Activated T-helper 1 cell treated with anti-CD3 and anti-CD28 coated beads, Interleukin-12 subunit alpha, Interleukin-12 subunit beta, Interleukin-2, Interleukin-4 antibody, amounts not matched to agents 30 ng/mL and 10 ng/mL and 1 ng/mL, durations not matched to agents 14 hours and 24 hours and 36 hours (primary cell): Measurements from ENCODE around the gene CELF6. TPM values are rescaled to one million over a fixed set of nuclear protein-coding genes. Genes with fewer than 3 reads are reported as not detected.

Source experiments
- DNase-seq: peaks from one replicate; pipeline ENCODE4 v3.0.0; 2021; ENCODE audit warnings: low spot score
- H3K27ac Mint-ChIP-seq: one replicate; pipeline ENCODE4 v1.8.0; 2021; ENCODE audit warnings: mild to moderate bottlenecking, mixed read lengths
- H3K27me3 Mint-ChIP-seq: one replicate; pipeline ENCODE4 v1.8.0; 2022; ENCODE audit warnings: mild to moderate bottlenecking, moderate library complexity, mixed read lengths; ENCODE audit not compliant: insufficient read depth
- H3K36me3 Mint-ChIP-seq: one replicate; pipeline ENCODE4 v1.8.0; 2021; ENCODE audit warnings: low read depth, mixed read lengths
- H3K4me1 Mint-ChIP-seq: one replicate; pipeline ENCODE4 v1.8.0; 2021; ENCODE audit warnings: low read depth, mixed read lengths
- H3K4me3 Mint-ChIP-seq: one replicate; pipeline ENCODE4 v1.8.0; 2021; ENCODE audit warnings: mild to moderate bottlenecking, moderate library complexity, mixed read lengths
- H3K9me3 Mint-ChIP-seq: one replicate; pipeline ENCODE4 v1.8.0; 2021; ENCODE audit warnings: mixed read lengths
- intact Hi-C: fragments of 100-400 bp; cut with micrococcal nuclease; formaldehyde crosslinking; loops from one replicate; pipeline ENCODE4 v1.15.1; 2024
- total RNA-seq: library from RNA; stranded (reverse); gene quantifications from 2 replicates; pipeline ENCODE4 v1.2.3, GENCODE V29; 2022

Gene CELF6
- total RNA-seq, 1 donor from 2014 or later, result 0.26 TPM

DNA sequence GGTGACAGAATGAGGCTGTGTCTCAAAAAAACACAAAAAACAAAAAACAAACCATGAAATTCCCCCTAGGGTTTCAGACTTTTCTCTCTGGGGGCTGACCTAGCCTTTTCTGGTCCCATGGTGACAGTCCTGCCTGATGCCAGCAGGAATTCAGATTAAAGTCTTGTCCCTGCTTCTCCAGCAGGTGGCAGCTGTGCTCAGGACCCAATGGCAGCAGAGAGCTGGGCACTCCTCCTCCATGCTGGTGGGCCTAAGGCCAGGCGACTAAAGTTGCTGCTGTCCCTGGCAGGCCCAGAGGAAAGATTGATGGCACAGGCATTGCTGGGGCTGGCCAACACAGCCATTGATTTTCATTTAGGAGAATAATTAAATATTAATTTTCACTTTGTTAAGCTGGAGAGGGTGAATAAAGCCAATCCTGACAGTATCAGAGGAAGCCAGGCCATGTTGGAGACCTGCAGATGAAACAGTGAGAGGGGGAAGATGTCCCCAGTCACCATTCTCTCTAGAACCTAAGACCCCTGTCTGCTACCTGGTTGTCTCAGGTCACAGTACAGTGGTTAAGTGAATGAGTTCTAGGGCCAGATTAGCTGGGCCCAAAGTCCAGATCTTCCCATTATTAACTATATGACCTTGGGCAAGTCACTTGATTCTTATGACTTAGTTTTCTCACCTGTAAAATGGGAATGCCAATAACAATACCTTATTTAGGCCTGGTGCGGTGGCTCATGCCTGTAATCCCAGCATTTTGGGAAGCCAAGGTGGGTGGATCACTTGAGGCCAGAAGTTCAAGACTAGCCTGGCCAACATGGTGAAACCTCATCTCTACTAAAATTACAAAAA lies 7.1 kb downstream of the CELF6 start:
- Mint-ChIP-seq H3K4me1 (no peaks in the 10 kb centered on the region), H3K4me3 (no peak overlapping the region), H3K27ac (no peak overlapping the region), H3K36me3 (no peaks in the 10 kb centered on the region), H3K27me3 (peaks cover 6% of the 10 kb centered on the region), H3K9me3 (no peaks in the 10 kb centered on the region)
- peak; percentile 46 for DNase-seq
- intact Hi-C loops, result loop anchor here (2.0 to 10.0 kb wide), 3 partner anchors 64 to 362 kb away; partner anchors contain the start of gene HEXA

DNA sequence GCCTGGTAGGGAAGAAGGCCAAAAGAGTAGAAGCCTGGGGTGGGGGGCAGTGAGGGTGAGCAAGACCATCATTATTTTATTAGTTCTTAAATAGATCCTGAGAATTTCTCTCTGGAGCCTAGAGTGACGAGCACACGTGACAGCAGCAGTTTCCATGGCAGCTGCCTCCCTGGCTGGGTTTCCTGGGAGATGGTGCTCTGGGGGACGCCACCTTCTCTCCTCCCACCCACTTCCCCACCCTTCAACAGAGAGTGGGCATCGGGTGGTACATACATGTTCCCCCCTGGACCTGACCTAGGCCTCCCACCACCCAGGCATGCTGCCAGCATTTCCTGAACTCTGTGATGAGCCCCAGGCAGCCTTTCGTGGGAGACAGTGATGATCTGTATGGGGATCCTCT lies 12.9 kb downstream of the CELF6 start:
- Mint-ChIP-seq H3K4me3 (no peak overlapping the region), H3K4me1 (no peaks in the 10 kb centered on the region), H3K9me3 (no peaks in the 10 kb centered on the region), H3K27me3 (peaks cover 1% of the 10 kb centered on the region), H3K36me3 (no peaks in the 10 kb centered on the region), H3K27ac (no peak overlapping the region)
- intact Hi-C loops, result no loop called here
- no peak for DNase-seq

DNA sequence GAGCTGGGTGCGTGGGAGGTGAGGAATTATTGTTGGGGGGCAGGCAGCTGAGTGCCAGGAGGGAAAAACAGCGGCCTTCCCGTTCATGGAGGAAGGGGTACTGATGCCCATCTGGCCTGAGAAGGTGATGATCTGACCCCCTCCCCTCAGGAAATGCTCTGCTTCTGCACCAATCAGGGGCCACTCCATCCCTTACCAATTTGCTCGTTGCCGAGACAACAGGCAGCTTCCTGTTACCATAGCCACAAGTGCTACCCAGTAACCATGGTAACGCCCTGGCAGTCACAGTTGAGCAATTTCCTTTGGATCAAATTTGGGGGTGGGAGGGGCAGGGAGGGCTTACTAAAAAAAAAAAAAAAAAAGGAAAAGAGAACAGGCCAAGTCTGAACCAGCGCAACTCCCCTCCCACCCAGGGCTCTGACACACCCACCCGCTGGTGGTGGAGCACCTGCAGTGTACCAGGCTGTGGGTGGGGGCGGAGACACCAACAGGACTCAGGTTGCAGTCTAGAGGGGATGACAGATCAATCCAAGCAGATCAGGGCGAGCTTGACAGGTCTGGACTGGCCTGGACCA lies 13.7 kb downstream of the CELF6 start:
- H3K9me3 Mint-ChIP-seq, result no peaks in the 10 kb centered on the region
- H3K4me1 Mint-ChIP-seq, result no peaks in the 10 kb centered on the region
- no peaks in the 10 kb centered on the region for H3K36me3 Mint-ChIP-seq
- DNase-seq, result peak; percentile 55
- intact Hi-C loops, result no loop called here
- no peak overlapping the region for H3K4me3 Mint-ChIP-seq
- H3K27me3 Mint-ChIP-seq, result peaks cover 4% of the 10 kb centered on the region
- H3K27ac Mint-ChIP-seq, result no peak overlapping the region

DNA sequence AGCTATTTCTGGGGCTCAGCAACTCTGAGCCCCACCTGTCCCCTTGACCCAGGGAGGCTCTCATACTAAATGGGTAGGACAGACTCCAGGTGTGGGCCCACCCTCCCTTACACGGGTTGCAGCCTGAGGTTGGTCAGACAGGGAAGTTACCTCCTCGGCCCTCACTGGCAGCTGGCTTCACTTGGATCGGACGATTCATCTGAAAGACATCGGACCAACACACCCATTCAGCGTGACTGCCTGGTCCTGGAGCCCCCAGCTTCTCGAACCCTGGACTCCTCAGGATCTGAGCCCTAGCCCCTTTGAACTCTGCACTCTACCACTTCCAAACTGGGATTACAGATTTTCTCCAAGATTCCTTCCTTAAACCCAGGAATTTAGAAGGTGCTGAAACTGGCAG lies 15.4 kb downstream of the CELF6 start:
- Mint-ChIP-seq H3K36me3 (no peaks in the 10 kb centered on the region), H3K27ac (no peak overlapping the region), H3K27me3 (peaks cover 4% of the 10 kb centered on the region), H3K4me1 (no peaks in the 10 kb centered on the region), H3K4me3 (no peak overlapping the region), H3K9me3 (no peaks in the 10 kb centered on the region)
- intact Hi-C loops, result no loop called here
- DNase-seq, result no peak

DNA sequence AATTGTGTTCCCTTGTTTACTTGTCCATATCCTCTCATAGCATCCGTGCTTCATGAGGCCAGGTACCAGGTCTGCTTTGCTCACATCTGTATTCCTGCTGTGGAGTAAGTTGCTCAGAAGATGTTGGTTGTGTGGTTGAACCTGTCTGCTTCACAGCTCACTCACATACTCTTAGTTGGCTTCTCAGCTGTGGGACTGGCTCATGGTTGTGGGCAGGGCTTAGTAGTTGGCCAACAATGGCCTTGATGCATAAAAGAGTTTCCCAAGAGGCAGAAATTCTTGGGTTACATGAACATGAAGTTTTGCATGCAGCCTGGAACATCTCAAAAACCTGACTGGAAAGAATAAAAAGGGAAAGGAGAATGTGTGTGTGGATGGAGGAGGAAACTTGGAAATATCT lies 17.0 kb downstream of the CELF6 start:
- H3K27ac Mint-ChIP-seq, result no peak overlapping the region
- no peaks in the 10 kb centered on the region for H3K9me3 Mint-ChIP-seq
- H3K4me3 Mint-ChIP-seq, result no peak overlapping the region
- no peak for DNase-seq
- no peaks in the 10 kb centered on the region for H3K36me3 Mint-ChIP-seq
- intact Hi-C loops, result no loop called here
- H3K27me3 Mint-ChIP-seq, result peaks cover 5% of the 10 kb centered on the region
- no peaks in the 10 kb centered on the region for H3K4me1 Mint-ChIP-seq

DNA sequence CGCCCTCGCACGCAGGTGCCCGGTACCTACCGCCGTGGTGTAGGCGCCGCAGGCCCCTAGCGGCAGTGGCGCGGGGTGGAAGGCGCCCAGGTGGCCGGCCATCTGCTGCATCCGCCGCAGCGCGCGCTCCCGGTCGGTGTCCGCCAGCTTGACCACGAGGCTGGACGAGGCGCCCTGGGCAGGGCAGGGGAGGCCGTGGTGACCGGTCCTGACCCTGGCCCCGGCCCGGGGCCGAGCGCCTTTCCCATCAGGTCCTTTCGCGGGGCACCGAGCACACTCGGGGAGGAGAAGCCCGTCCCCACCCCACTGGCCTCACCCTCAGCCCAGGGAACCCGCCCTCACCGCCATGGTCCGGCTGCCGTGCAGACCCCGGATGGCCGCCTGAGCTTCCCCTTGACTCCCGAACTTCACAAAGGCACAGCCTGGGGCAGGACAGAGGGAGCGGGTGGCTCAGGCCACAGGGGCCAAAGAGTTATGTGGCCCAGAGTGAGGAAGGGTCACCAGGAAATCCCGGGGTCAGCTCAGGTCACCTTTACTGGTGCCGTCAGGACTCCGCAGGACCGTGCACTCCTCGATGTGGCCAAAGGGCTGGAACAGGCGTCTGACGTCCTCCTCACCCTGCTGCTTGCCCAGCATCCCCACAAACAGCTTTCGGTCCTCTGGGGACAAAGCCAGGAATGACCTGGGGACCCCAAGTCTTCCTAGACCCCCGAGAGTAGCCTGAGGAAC lies 30.2 kb downstream of the CELF6 start:
- no peaks in the 10 kb centered on the region for H3K36me3 Mint-ChIP-seq
- H3K4me1 Mint-ChIP-seq, result peaks cover 5% of the 10 kb centered on the region
- H3K4me3 Mint-ChIP-seq, result no peak overlapping the region
- peaks cover 2% of the 10 kb centered on the region for H3K27me3 Mint-ChIP-seq
- intact Hi-C loops, result no loop called here
- no peaks in the 10 kb centered on the region for H3K9me3 Mint-ChIP-seq
- no peak overlapping the region for H3K27ac Mint-ChIP-seq
- no peak for DNase-seq

DNA sequence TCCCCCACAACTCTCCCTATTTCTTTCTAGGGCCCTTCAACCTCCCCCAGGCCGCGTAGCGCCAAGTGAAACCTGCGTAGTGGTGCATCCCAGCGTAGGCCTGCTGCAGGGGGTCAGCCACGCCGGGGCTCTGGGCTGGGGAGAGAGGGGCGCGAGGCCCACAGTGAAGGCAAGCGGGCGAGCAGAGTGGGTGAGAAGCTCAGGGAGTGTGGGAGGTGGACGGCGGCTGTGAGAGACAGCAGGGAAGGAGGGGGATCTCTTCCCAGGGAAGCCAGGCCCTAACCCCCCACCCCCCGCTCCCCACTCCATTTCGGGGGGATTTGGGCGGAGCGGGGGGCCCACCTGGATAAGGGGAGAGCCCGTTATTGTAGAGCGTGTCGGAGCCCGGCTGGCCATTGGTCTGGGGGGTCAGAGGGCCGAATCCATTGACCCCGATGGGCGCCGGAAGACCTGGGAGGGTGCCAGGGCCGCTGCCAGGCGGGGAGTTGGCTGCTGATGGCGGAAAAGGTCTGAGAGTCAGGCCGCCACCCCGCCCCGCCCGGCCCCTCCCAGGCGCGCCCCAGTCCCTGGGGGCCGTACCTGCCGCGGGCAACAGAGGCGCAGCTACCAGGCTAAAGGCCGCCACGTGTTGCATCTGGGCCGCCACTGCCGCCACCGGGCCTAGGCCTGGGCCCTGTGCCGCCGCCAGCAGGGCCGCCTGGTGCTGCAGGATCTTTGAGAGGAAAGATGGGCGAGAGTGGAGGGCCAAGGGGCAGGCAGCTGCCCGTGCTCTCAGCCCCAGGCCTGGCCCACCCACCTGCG lies 31.0 kb downstream of the CELF6 start:
- H3K36me3 Mint-ChIP-seq, result no peaks in the 10 kb centered on the region
- H3K9me3 Mint-ChIP-seq, result no peaks in the 10 kb centered on the region
- no peak overlapping the region for H3K27ac Mint-ChIP-seq
- H3K27me3 Mint-ChIP-seq, result peaks cover 2% of the 10 kb centered on the region
- H3K4me3 Mint-ChIP-seq, result no peak overlapping the region
- H3K4me1 Mint-ChIP-seq, result peaks cover under 1% of the 10 kb centered on the region
- intact Hi-C loops, result no loop called here
- DNase-seq, result no peak

DNA sequence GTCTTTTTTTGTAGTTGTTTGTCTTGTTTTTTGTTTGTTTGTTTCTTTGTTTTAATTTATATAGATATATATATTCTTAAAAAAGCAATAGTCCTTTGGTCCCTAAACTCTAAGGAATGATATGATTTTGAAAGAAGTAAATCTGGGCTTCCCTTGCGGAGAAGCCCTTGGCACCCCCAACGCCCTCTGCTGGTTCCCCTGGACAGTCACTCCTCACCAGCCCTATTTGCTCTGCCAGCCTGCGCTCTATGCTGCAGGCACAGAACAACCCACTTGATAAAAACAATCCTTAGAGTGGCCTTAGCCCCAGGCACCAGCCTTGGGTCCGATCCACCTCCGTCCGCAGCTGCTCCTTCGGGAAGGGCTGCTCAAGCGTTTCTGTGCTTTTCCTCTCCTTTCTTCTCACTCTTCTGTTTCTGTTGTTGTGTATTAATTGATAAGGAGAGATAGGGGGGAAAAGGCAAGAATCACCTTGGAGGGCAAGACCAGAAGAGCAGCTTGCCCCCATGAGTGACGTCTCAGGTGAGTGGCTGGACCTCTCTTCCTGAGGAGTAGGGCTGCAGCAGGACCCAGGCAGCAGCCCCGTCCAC lies 33.9 kb downstream of the CELF6 start:
- intact Hi-C loops, result loop anchor here (1.0 kb wide), 1 partner anchor 87 kb away; no protein-coding TSS in a partner anchor
- no peak overlapping the region for H3K4me3 Mint-ChIP-seq
- H3K9me3 Mint-ChIP-seq, result no peaks in the 10 kb centered on the region
- peak overlapping the region; percentile 21 for H3K27ac Mint-ChIP-seq
- no peaks in the 10 kb centered on the region for H3K4me1 Mint-ChIP-seq
- H3K36me3 Mint-ChIP-seq, result no peaks in the 10 kb centered on the region
- no peak for DNase-seq
- H3K27me3 Mint-ChIP-seq, result no peaks in the 10 kb centered on the region

DNA sequence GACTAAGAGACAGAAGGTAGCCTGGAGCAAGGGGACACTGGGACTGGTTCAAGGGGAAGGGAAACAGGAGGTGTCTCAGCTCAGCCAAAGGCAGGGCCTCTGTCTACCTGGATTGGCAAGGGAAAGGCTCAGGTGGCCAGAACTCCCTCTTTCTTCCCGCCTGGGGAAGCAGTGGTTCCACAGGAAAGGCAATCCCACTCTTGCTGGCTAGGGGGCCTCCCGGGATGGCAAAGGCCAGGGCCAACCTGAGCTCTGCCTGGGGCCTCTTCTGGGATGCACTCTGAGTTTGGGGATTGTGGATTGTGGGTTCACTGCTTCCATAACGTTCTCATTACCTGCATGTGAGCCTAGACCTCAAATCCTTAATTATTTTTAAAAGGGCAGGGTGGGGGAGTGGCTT lies 34.6 kb downstream of the CELF6 start:
- no peaks in the 10 kb centered on the region for H3K4me1 Mint-ChIP-seq
- H3K9me3 Mint-ChIP-seq, result no peaks in the 10 kb centered on the region
- no peak overlapping the region for H3K27ac Mint-ChIP-seq
- intact Hi-C loops, result no loop called here
- DNase-seq, result no peak
- H3K27me3 Mint-ChIP-seq, result no peaks in the 10 kb centered on the region
- H3K36me3 Mint-ChIP-seq, result no peaks in the 10 kb centered on the region
- no peak overlapping the region for H3K4me3 Mint-ChIP-seq

DNA sequence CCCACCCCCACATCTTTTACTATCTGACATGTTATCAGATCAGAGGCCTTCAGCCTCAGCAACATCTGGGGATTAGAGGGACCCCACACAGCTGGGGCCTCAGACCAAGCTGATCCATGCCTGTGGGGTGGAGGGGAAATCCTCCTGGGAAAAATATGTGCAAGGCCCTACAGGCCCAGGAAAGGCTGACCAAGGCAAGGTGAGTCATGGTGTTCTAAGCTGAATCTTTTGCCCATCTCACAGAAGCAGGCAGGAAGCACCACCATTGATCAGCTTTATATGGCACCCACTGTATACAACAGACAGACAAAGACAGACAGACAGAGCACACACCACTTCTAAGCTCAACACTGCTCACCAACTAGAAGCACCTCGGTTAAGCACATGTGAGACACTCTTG lies 35.2 kb downstream of the CELF6 start:
- Mint-ChIP-seq H3K27me3 (no peaks in the 10 kb centered on the region), H3K9me3 (no peaks in the 10 kb centered on the region), H3K36me3 (no peaks in the 10 kb centered on the region), H3K4me3 (no peak overlapping the region), H3K4me1 (no peaks in the 10 kb centered on the region), H3K27ac (no peak overlapping the region)
- intact Hi-C loops, result no loop called here
- no peak for DNase-seq

DNA sequence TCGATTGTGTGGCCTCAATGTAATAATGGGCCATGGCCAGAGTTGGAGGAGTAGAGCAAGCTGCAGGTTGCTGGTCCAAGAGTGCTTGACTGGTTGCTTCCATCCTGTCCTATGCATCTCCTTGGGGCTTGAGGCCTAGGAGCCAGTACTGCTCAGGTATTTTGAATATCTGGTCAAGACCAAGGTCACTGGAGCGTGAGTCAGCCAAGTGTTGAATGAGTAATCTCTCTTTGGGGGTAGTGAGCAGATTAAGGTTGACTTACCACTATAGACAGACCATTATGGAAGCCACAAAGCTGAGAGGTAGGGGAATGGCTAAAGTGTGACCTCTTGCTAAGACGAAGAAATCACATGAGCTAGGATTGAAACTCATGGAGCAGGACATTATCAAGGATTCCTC lies 38.2 kb downstream of the CELF6 start:
- intact Hi-C loops, result no loop called here
- no peak for DNase-seq
- Mint-ChIP-seq H3K36me3 (no peaks in the 10 kb centered on the region), H3K27me3 (peaks cover 5% of the 10 kb centered on the region), H3K4me1 (no peaks in the 10 kb centered on the region), H3K9me3 (no peaks in the 10 kb centered on the region), H3K4me3 (no peak overlapping the region), H3K27ac (no peak overlapping the region)

DNA sequence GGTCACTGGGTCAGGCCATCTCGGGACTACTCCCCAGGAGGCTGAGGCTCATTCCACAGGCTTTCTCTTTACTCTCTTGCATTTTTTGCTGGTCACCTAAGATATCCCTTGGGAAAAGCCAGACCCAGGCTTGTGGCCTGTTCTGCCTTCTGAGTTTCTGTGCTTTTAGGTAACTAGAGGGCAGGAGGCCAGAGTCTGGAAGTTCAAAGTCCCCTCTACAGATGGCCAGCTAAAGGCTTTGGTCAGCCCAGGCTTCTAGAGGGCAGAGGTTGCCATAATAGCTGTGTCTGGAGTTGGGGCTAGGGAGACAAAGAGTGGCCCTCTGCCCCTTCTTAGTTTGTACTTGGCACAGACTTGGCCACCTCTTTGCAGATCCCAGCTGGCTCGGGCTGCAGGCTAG lies 39.2 kb downstream of the CELF6 start:
- no peaks in the 10 kb centered on the region for H3K36me3 Mint-ChIP-seq
- intact Hi-C loops, result no loop called here
- no peaks in the 10 kb centered on the region for H3K9me3 Mint-ChIP-seq
- H3K27me3 Mint-ChIP-seq, result peaks cover 5% of the 10 kb centered on the region
- no peak overlapping the region for H3K27ac Mint-ChIP-seq
- H3K4me1 Mint-ChIP-seq, result no peaks in the 10 kb centered on the region
- no peak for DNase-seq
- no peak overlapping the region for H3K4me3 Mint-ChIP-seq
